Activated T-cell treated with anti-CD3 and anti-CD28 coated beads, Interleukin-2, amount 50 U/mL, for 24 hours (primary cell): Measurements from ENCODE around the gene UCK1.

Experiments
- DNase-seq: peaks from one replicate; pipeline ENCODE4 v3.0.0-alpha.2; 2020
- H3K27ac Mint-ChIP-seq: 2 replicates; pipeline ENCODE4 v1.8.0; 2020; ENCODE audit warnings: mild to moderate bottlenecking, mixed read lengths
- H3K27me3 Mint-ChIP-seq: 2 replicates; pipeline ENCODE4 v1.8.0; 2020; ENCODE audit warnings: mixed read lengths
- H3K36me3 Mint-ChIP-seq: 2 replicates; pipeline ENCODE4 v1.8.0; 2020; ENCODE audit warnings: low read depth, mixed read lengths
- H3K4me1 Mint-ChIP-seq: 2 replicates; pipeline ENCODE4 v1.8.0; 2020; ENCODE audit warnings: low read depth, mixed read lengths
- H3K4me3 Mint-ChIP-seq: 2 replicates; pipeline ENCODE4 v1.8.0; 2020; ENCODE audit warnings: mild to moderate bottlenecking, moderate library complexity, mixed read lengths
- H3K9me3 Mint-ChIP-seq: 2 replicates; pipeline ENCODE4 v1.8.0; 2020; ENCODE audit warnings: mixed read lengths

UCK1 gene

GRCh38 chr9:131530920-131531832 is at the start of gene UCK1:
Gene UCK1, minus strand, starts transcription at chr9:131531263. Its CDS starts 89 bp downstream, at chr9:131531174.
- peak within 1 kb of the TSS; percentile 86 for H3K4me3 Mint-ChIP-seq
- peaks cover 37% of the 10 kb centered on the region for H3K36me3 Mint-ChIP-seq
- H3K27me3 Mint-ChIP-seq = no peaks in the 10 kb centered on the region
- peak within 1 kb of the TSS; percentile 88 for H3K27ac Mint-ChIP-seq
- H3K9me3 Mint-ChIP-seq = no peaks in the 10 kb centered on the region
- peak; percentile 82 for DNase-seq
- H3K4me1 Mint-ChIP-seq = peaks cover 33% of the 10 kb centered on the region

DNA sequence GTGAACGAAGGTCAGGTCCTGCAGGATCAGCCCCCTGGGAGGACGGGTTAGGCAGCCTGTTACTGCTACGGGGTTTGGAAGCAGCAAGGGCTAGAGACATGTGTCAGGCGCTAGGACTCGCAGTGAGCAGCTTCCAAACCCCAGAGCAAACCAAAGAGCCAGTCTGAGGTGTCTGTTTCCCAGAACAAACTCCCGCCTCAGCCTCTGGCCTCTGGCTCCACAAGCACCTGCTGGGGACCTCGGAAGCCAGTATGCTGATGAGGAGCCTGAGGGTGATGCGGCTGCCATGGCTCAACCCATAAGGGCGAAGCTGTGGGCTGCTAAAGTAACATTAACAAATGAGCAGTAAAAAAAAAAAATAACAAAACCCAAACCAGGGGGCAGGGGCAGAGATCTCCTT is 49.3 kb upstream of the UCK1 start:
- no peaks in the 10 kb centered on the region for H3K27me3 Mint-ChIP-seq
- no peak for DNase-seq
- no peak overlapping the region for H3K4me3 Mint-ChIP-seq
- H3K4me1 Mint-ChIP-seq = peaks cover 38% of the 10 kb centered on the region
- H3K9me3 Mint-ChIP-seq = no peaks in the 10 kb centered on the region
- H3K36me3 Mint-ChIP-seq = peaks cover 96% of the 10 kb centered on the region
- H3K27ac Mint-ChIP-seq = peak overlapping the region; percentile 50

GRCh38 chr9:131579789-131580211 is 48.7 kb upstream of the UCK1 start:
- no peaks in the 10 kb centered on the region for H3K9me3 Mint-ChIP-seq
- peak overlapping the region; percentile 92 for H3K27ac Mint-ChIP-seq
- peaks cover 96% of the 10 kb centered on the region for H3K36me3 Mint-ChIP-seq
- no peaks in the 10 kb centered on the region for H3K27me3 Mint-ChIP-seq
- H3K4me1 Mint-ChIP-seq = peaks cover 33% of the 10 kb centered on the region
- H3K4me3 Mint-ChIP-seq = no peak overlapping the region
- no peak for DNase-seq

GRCh38 chr9:131578731-131579504 is 47.9 kb upstream of the UCK1 start:
- Mint-ChIP-seq H3K27me3 (no peaks in the 10 kb centered on the region), H3K9me3 (no peaks in the 10 kb centered on the region), H3K4me3 (peak overlapping the region; percentile 59), H3K27ac (peak overlapping the region; percentile 92), H3K4me1 (peaks cover 29% of the 10 kb centered on the region), H3K36me3 (peaks cover 98% of the 10 kb centered on the region)
- peak; percentile 64 for DNase-seq

DNA sequence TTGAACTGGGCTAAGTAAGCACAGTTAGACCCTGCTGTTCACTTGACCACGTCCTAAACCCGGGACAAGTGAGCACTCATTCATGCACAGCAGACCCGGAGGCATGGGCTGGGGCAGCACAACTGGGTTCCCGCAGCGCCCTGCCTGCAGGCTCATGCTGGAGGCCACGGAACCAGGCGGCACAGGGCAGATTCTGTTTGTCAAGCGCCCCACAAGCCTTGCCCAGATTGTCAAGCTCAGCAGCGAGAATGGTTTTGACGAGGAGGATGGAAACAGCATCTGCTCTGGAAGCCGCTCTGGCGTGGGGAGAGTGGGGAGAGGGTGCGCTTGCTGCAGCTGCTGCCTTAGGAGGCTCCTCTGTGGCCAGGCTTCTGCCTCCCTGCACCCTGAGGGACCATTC is 47.0 kb upstream of the UCK1 start:
- no peak for DNase-seq
- Mint-ChIP-seq H3K9me3 (no peaks in the 10 kb centered on the region), H3K4me3 (no peak overlapping the region), H3K27me3 (no peaks in the 10 kb centered on the region), H3K36me3 (peaks cover 94% of the 10 kb centered on the region), H3K27ac (peak overlapping the region; percentile 92), H3K4me1 (peaks cover 27% of the 10 kb centered on the region)

DNA sequence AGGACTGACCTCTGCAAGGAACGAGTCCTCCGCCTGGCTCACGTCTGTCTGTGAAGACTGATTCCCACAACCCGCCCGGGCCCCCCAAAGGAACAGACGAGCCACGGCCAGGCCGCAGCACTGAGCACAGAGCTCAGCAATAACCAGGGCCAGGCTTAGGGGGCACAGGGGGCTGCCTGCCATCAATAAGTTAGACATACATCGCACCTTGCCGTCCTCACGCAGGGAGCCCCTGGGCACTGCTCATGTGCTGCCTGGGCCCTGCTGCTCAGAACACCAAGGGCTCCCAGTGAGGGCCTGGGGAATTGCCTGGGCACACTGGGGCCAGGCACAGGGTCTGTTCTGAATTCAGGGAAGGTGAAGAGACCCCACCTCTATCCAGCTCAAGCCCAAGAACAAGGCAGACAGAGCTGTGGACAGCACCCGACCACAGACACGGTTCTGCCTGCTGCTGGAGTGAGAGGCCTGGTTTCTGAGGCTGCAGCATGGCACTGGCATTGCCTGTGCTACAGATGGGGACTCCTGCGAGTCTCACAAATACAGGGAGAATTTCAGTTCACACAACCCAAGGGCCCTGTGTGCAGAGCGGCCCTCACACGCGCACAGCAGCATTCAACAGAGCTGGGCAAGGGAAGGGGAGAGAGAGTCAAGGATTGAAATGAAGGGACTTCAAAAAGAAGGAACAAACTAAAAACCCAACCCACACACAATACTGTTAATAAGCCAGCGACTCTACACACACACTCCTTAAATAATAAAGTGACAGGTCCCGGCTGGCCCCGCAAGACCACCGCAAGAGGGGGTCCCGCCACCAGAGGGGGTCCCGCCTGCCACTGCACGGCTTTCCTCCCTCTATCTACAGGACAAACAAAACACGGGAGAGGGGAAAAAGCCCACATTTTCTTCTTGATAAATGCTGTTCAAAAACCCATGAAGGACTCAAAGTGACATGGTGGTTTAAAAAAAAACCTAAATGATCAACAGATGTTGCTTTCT is 46.2 kb upstream of the UCK1 start:
- peak overlapping the region; percentile 92 for H3K27ac Mint-ChIP-seq
- peaks cover 27% of the 10 kb centered on the region for H3K4me1 Mint-ChIP-seq
- H3K36me3 Mint-ChIP-seq = peaks cover 94% of the 10 kb centered on the region
- DNase-seq = no peak
- H3K27me3 Mint-ChIP-seq = no peaks in the 10 kb centered on the region
- H3K4me3 Mint-ChIP-seq = no peak overlapping the region
- no peaks in the 10 kb centered on the region for H3K9me3 Mint-ChIP-seq

GRCh38 chr9:131575946-131576853 is 45.1 kb upstream of the UCK1 start:
- no peak overlapping the region for H3K27ac Mint-ChIP-seq
- peaks cover 27% of the 10 kb centered on the region for H3K4me1 Mint-ChIP-seq
- DNase-seq = no peak
- no peak overlapping the region for H3K4me3 Mint-ChIP-seq
- no peaks in the 10 kb centered on the region for H3K27me3 Mint-ChIP-seq
- no peaks in the 10 kb centered on the region for H3K9me3 Mint-ChIP-seq
- H3K36me3 Mint-ChIP-seq = peaks cover 90% of the 10 kb centered on the region

- no peak for DNase-seq
- no peak overlapping the region for H3K4me3 Mint-ChIP-seq
- H3K27ac Mint-ChIP-seq = no peak overlapping the region
- peaks cover 25% of the 10 kb centered on the region for H3K4me1 Mint-ChIP-seq
- H3K27me3 Mint-ChIP-seq = no peaks in the 10 kb centered on the region
- peaks cover 86% of the 10 kb centered on the region for H3K36me3 Mint-ChIP-seq
- H3K9me3 Mint-ChIP-seq = no peaks in the 10 kb centered on the region
Observed at GRCh38 chr9:131574730-131575640, 43.9 kb upstream of the UCK1 start.

DNA sequence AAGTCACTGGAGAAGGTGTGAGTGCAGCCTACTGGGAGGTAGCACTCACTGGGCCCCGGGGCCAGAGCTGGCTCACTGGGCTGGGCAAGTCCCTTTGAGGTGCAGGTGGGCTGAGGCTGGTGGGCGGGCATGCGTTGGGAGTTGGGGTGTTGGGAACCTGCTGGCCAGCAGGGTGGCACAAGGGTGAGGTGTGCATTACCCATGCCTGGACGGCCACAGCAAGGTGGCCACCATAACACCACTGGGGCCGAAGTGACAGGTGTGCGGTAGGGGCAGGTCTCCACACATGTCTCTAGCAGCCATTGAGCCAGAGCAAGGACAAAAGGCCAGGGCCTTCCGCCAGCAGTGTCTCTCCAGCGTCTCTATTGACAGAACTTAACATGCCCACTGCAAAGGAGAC is 36.8 kb upstream of the UCK1 start:
- peak overlapping the region; percentile 68 for H3K27ac Mint-ChIP-seq
- no peak for DNase-seq
- no peaks in the 10 kb centered on the region for H3K27me3 Mint-ChIP-seq

DNA sequence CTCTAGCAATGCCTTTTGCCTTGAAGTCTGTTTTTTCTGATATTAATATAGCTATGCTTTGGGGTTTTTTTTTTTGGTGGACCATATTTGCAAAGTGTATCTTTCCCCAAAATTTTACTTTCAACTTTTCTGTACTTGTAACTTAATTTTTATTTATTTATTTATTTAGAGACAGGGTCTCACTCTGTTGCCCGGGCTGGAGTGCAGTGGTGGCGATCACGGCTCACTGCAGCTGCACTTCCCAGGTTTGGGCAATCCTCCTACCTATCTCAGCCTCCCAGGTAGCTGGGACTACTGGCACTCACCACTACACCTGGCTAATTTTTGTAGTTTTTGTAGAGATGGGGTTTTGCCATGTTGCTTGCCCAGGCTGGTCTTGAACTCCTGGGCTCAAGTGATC is 35.1 kb upstream of the UCK1 start:
- peaks cover 27% of the 10 kb centered on the region for H3K36me3 Mint-ChIP-seq
- H3K4me1 Mint-ChIP-seq = peaks cover 9% of the 10 kb centered on the region
- DNase-seq = no peak
- H3K27ac Mint-ChIP-seq = no peak overlapping the region
- no peak overlapping the region for H3K4me3 Mint-ChIP-seq
- no peaks in the 10 kb centered on the region for H3K27me3 Mint-ChIP-seq
- no peaks in the 10 kb centered on the region for H3K9me3 Mint-ChIP-seq

More for the DNA sequence above, 36.8 kb upstream of the UCK1 start:
- H3K36me3 Mint-ChIP-seq = peaks cover 39% of the 10 kb centered on the region
- H3K9me3 Mint-ChIP-seq = no peaks in the 10 kb centered on the region
- peaks cover 9% of the 10 kb centered on the region for H3K4me1 Mint-ChIP-seq
- H3K4me3 Mint-ChIP-seq = no peak overlapping the region

- DNase-seq = no peak
- Mint-ChIP-seq H3K4me1 (peaks cover 9% of the 10 kb centered on the region), H3K27me3 (no peaks in the 10 kb centered on the region), H3K4me3 (no peak overlapping the region), H3K36me3 (peaks cover 22% of the 10 kb centered on the region), H3K9me3 (no peaks in the 10 kb centered on the region), H3K27ac (no peak overlapping the region)
Observed at GRCh38 chr9:131565369-131565768, 34.3 kb upstream of the UCK1 start.

GRCh38 chr9:131562032-131562959 is 31.2 kb upstream of the UCK1 start:
- H3K4me1 Mint-ChIP-seq = peaks cover 9% of the 10 kb centered on the region
- no peak overlapping the region for H3K4me3 Mint-ChIP-seq
- H3K36me3 Mint-ChIP-seq = peaks cover 3% of the 10 kb centered on the region
- H3K27me3 Mint-ChIP-seq = no peaks in the 10 kb centered on the region
- no peak overlapping the region for H3K27ac Mint-ChIP-seq
- no peak for DNase-seq
- H3K9me3 Mint-ChIP-seq = no peaks in the 10 kb centered on the region
